ENCODE measurements around the gene RNU2-63P.

- TF ChIP-seq, protein P1, sequence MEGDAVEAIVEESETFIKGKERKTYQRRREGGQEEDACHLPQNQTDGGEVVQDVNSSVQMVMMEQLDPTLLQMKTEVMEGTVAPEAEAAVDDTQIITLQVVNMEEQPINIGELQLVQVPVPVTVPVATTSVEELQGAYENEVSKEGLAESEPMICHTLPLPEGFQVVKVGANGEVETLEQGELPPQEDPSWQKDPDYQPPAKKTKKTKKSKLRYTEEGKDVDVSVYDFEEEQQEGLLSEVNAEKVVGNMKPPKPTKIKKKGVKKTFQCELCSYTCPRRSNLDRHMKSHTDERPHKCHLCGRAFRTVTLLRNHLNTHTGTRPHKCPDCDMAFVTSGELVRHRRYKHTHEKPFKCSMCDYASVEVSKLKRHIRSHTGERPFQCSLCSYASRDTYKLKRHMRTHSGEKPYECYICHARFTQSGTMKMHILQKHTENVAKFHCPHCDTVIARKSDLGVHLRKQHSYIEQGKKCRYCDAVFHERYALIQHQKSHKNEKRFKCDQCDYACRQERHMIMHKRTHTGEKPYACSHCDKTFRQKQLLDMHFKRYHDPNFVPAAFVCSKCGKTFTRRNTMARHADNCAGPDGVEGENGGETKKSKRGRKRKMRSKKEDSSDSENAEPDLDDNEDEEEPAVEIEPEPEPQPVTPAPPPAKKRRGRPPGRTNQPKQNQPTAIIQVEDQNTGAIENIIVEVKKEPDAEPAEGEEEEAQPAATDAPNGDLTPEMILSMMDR (IDR thresholded peaks at IDR 0.05), result peak in 4 of 12 donors; percentile 9 to 25 (median 14)
- TF ChIP-seq POLR2A (IDR thresholded peaks at IDR 0.05), result peak in 1 of 2 donors; percentile 95
Measured at GRCh38 chr2:88055371-88056128, 39.2 kb upstream of the RNU2-63P start, which contains the start of gene KRCC1.
